ENCODE data around the gene H2BK1. TPM values are rescaled to one million over a fixed set of nuclear protein-coding genes. Genes with fewer than 3 reads are reported as not detected.

Gene H2BK1
- total and polyA plus RNA-seq, 10 donors, result 0.24 TPM; not detected in 9

DNA sequence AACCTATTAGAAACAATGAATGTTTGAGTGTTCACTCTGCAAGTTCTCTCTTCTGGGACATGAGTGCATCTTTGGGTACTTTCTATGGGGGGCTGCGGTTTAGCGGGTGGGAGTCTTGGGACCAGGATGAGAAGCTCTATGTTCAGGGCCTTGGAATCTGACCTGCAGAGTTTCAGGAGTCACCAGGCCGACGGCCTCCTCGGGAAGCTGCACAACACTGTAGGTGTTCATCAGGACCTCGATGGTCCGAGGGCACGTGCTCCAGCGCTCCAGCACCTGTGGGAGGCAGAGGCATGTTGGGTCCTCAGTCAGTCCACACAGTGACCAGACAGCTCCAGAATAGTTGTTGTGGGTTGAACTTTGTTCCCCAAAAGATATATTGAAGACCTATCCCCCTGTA lies 33.9 kb downstream of the H2BK1 start:
- intact Hi-C loops (cut with DNase I; ENCODE audit: low total_unique reads), result no loop called here
- H3K27me3 ChIP-seq (replicated peaks in 1 of 7), result peaks cover 0 to 81% (median 18%) of the 10 kb centered on the region in 7 donors

DNA sequence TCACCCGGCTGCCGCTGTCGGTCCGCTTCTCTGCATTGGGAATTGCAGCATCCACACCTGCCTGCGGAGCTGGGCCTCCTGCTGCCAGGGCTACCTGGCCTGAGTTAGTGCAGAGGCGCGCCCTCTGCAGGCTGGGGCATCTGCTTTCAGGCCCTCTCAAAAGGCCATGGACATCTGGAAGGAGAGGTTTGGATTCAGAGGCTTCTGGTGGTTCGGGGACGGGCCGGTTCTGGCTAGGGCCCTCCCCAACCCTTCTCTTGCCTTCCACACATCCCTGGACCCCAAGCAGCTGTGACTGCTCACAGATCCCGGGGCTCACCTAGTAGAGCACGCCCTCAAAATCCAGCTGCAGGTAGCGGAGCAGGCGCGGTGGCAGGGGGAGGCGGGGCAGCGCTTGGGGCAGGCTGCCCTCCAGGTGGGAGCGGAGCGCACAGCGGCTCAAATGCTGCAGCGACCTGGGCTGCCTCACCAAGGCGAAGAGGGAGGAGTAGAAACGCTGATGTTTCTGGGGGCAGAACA lies 34.4 kb downstream of the H2BK1 start:
- H3K27me3 ChIP-seq (replicated peaks in 1 of 7), result peaks cover 0 to 80% (median 18%) of the 10 kb centered on the region in 7 donors
- 80 to 88% (median 83%) methylated on average over 19 to 23 of the region's 23 CpGs for WGBS, 5 donors
- no peak overlapping the region for H3K27ac ChIP-seq
- peaks cover 0 to 9% (median 0%) of the 10 kb centered on the region in 6 donors for H3K4me1 ChIP-seq
- H3K9me3 ChIP-seq, result peaks cover 0 to 3% (median 0%) of the 10 kb centered on the region in 8 donors
- H3K36me3 ChIP-seq, result no peaks in the 10 kb centered on the region
- intact Hi-C loops (cut with DNase I; ENCODE audit: low total_unique reads), result no loop called here
- DNase-seq, result no peak
- H3K4me3 ChIP-seq, result no peak overlapping the region
- TF ChIP-seq POLR2AphosphoS5 (IDR thresholded peaks at IDR 0.05) (no peak), POLR2A (IDR thresholded peaks at IDR 0.05) (no peak)
- TF ChIP-seq, protein P1, sequence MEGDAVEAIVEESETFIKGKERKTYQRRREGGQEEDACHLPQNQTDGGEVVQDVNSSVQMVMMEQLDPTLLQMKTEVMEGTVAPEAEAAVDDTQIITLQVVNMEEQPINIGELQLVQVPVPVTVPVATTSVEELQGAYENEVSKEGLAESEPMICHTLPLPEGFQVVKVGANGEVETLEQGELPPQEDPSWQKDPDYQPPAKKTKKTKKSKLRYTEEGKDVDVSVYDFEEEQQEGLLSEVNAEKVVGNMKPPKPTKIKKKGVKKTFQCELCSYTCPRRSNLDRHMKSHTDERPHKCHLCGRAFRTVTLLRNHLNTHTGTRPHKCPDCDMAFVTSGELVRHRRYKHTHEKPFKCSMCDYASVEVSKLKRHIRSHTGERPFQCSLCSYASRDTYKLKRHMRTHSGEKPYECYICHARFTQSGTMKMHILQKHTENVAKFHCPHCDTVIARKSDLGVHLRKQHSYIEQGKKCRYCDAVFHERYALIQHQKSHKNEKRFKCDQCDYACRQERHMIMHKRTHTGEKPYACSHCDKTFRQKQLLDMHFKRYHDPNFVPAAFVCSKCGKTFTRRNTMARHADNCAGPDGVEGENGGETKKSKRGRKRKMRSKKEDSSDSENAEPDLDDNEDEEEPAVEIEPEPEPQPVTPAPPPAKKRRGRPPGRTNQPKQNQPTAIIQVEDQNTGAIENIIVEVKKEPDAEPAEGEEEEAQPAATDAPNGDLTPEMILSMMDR (IDR thresholded peaks at IDR 0.05 in 8 of 11, conservative IDR thresholded peaks at IDR 0.05 in 3 of 11), result no peak

More for the DNA sequence above, 33.9 kb downstream of the H2BK1 start:
- no peak for DNase-seq
- WGBS, 5 donors, result 88 to 97% (median 90%) methylated on average over 8 to 9 of the region's 9 CpGs
- H3K4me1 ChIP-seq, result peaks cover 0 to 9% (median 0%) of the 10 kb centered on the region in 6 donors
- peaks cover 0 to 3% (median 0%) of the 10 kb centered on the region in 8 donors for H3K9me3 ChIP-seq
- H3K27ac ChIP-seq, result no peak overlapping the region
- no peaks in the 10 kb centered on the region for H3K36me3 ChIP-seq
- TF ChIP-seq, protein P1 (IDR thresholded peaks at IDR 0.05 in 8 of 11, conservative IDR thresholded peaks at IDR 0.05 in 3 of 11), result no peak
- no peak overlapping the region for H3K4me3 ChIP-seq

- Histone ChIP-seq H3K4me1 (peaks cover 0 to 9% (median 0%) of the 10 kb centered on the region in 6 donors), H3K9me3 (peaks cover 0 to 3% (median 0%) of the 10 kb centered on the region in 8 donors), H3K27me3 (replicated peaks in 1 of 7) (peaks cover 0 to 84% (median 18%) of the 10 kb centered on the region in 7 donors), H3K4me3 (no peak overlapping the region), H3K36me3 (no peaks in the 10 kb centered on the region), H3K27ac (no peak overlapping the region)
- intact Hi-C loops (cut with DNase I; ENCODE audit: low total_unique reads), result no loop called here
- no peak for DNase-seq
- 75 to 82% (median 79%) methylated on average over 16 of the region's 16 CpGs for WGBS, 5 donors
- TF ChIP-seq POLR2AphosphoS5 (IDR thresholded peaks at IDR 0.05) (no peak), POLR2A (IDR thresholded peaks at IDR 0.05) (no peak)
- TF ChIP-seq, protein P1 (IDR thresholded peaks at IDR 0.05 in 8 of 11, conservative IDR thresholded peaks at IDR 0.05 in 3 of 11), result no peak
Observed at GRCh38 chr7:151175047-151175792, 35.1 kb downstream of the H2BK1 start.

All from spleen (tissue), 11 donors.